ENCODE data around the gene HSPA1B.

DNA sequence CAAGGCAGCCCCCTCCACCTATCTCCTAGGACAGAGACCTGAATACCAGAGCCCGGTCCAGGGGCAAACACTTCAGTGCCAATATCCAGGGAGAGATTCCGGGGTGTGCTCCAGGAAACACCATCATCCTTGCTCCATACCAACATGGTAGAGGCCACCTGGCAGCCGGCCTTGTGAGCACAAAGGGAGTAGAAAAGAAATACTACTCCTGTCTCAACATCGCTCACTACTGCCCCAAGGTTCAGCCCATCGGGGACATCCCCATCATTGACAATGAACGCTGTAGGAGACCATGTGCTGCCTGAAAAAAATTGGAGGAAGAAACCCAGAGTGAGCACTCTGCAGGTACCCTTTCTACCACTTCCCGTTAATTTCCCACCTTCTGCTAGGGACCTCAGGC lies 33.6 kb downstream of the HSPA1B start:
- TF ChIP-seq, protein P1, sequence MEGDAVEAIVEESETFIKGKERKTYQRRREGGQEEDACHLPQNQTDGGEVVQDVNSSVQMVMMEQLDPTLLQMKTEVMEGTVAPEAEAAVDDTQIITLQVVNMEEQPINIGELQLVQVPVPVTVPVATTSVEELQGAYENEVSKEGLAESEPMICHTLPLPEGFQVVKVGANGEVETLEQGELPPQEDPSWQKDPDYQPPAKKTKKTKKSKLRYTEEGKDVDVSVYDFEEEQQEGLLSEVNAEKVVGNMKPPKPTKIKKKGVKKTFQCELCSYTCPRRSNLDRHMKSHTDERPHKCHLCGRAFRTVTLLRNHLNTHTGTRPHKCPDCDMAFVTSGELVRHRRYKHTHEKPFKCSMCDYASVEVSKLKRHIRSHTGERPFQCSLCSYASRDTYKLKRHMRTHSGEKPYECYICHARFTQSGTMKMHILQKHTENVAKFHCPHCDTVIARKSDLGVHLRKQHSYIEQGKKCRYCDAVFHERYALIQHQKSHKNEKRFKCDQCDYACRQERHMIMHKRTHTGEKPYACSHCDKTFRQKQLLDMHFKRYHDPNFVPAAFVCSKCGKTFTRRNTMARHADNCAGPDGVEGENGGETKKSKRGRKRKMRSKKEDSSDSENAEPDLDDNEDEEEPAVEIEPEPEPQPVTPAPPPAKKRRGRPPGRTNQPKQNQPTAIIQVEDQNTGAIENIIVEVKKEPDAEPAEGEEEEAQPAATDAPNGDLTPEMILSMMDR (conservative IDR thresholded peaks at IDR 0.05; ENCODE audit: low read length): no peak
- TF ChIP-seq EZH2phosphoT487 (IDR thresholded peaks at IDR 0.05; ENCODE audit: borderline replicate concordance, low read depth, low read length): no peak

Measured in OCI-LY7 (cell line).